ENCODE results near the gene PDZRN4.

The PDZRN4 gene

GRCh38 chr12:41419131-41419893 lies 231.2 kb downstream of the PDZRN4 start:
- no peak overlapping the region for H3K27ac Mint-ChIP-seq
- no peaks in the 10 kb centered on the region for H3K9me3 Mint-ChIP-seq
- H3K4me1 Mint-ChIP-seq (ENCODE audit: low read depth), result no peaks in the 10 kb centered on the region
- no peak overlapping the region for H3K4me3 Mint-ChIP-seq
- H3K27me3 Mint-ChIP-seq, result no peaks in the 10 kb centered on the region
- no peaks in the 10 kb centered on the region for H3K36me3 Mint-ChIP-seq (ENCODE audit: low read depth)

- H3K36me3 Mint-ChIP-seq (ENCODE audit: low read depth), result no peaks in the 10 kb centered on the region
- H3K4me3 Mint-ChIP-seq, result no peak overlapping the region
- no peaks in the 10 kb centered on the region for H3K9me3 Mint-ChIP-seq
- H3K27ac Mint-ChIP-seq, result no peak overlapping the region
- H3K4me1 Mint-ChIP-seq (ENCODE audit: low read depth), result no peaks in the 10 kb centered on the region
- H3K27me3 Mint-ChIP-seq, result no peaks in the 10 kb centered on the region
Observed at GRCh38 chr12:41424651-41425050, 236.5 kb downstream of the PDZRN4 start.

GRCh38 chr12:41433460-41433859 lies 245.3 kb downstream of the PDZRN4 start:
- Mint-ChIP-seq H3K27ac (no peak overlapping the region), H3K36me3 (ENCODE audit: low read depth) (no peaks in the 10 kb centered on the region), H3K9me3 (no peaks in the 10 kb centered on the region), H3K4me3 (no peak overlapping the region), H3K27me3 (no peaks in the 10 kb centered on the region), H3K4me1 (ENCODE audit: low read depth) (no peaks in the 10 kb centered on the region)

- H3K9me3 Mint-ChIP-seq, result no peaks in the 10 kb centered on the region
- no peak overlapping the region for H3K4me3 Mint-ChIP-seq
- no peaks in the 10 kb centered on the region for H3K36me3 Mint-ChIP-seq (ENCODE audit: low read depth)
- H3K27ac Mint-ChIP-seq, result no peak overlapping the region
- H3K27me3 Mint-ChIP-seq, result no peaks in the 10 kb centered on the region
- H3K4me1 Mint-ChIP-seq (ENCODE audit: low read depth), result no peaks in the 10 kb centered on the region
Observed at GRCh38 chr12:41436076-41436475, 248.0 kb downstream of the PDZRN4 start.

GRCh38 chr12:41437563-41437962 lies 249.4 kb downstream of the PDZRN4 start:
- H3K4me3 Mint-ChIP-seq, result no peak overlapping the region
- H3K9me3 Mint-ChIP-seq, result no peaks in the 10 kb centered on the region
- H3K4me1 Mint-ChIP-seq (ENCODE audit: low read depth), result no peaks in the 10 kb centered on the region
- no peaks in the 10 kb centered on the region for H3K36me3 Mint-ChIP-seq (ENCODE audit: low read depth)
- no peak overlapping the region for H3K27ac Mint-ChIP-seq
- H3K27me3 Mint-ChIP-seq, result no peaks in the 10 kb centered on the region

- Mint-ChIP-seq H3K9me3 (no peaks in the 10 kb centered on the region), H3K27ac (no peak overlapping the region), H3K4me3 (no peak overlapping the region), H3K36me3 (ENCODE audit: low read depth) (no peaks in the 10 kb centered on the region), H3K4me1 (ENCODE audit: low read depth) (no peaks in the 10 kb centered on the region), H3K27me3 (no peaks in the 10 kb centered on the region)
Observed at GRCh38 chr12:41438854-41439541, 250.9 kb downstream of the PDZRN4 start.

- Mint-ChIP-seq H3K27me3 (no peaks in the 10 kb centered on the region), H3K4me3 (no peak overlapping the region), H3K9me3 (no peaks in the 10 kb centered on the region), H3K4me1 (ENCODE audit: low read depth) (no peaks in the 10 kb centered on the region), H3K27ac (no peak overlapping the region), H3K36me3 (ENCODE audit: low read depth) (no peaks in the 10 kb centered on the region)
Observed at GRCh38 chr12:41439801-41440200, 251.7 kb downstream of the PDZRN4 start.

GRCh38 chr12:41441180-41441579 lies 253.1 kb downstream of the PDZRN4 start:
- Mint-ChIP-seq H3K4me3 (no peak overlapping the region), H3K27me3 (no peaks in the 10 kb centered on the region), H3K27ac (no peak overlapping the region), H3K9me3 (no peaks in the 10 kb centered on the region), H3K36me3 (ENCODE audit: low read depth) (no peaks in the 10 kb centered on the region), H3K4me1 (ENCODE audit: low read depth) (no peaks in the 10 kb centered on the region)

- Mint-ChIP-seq H3K36me3 (ENCODE audit: low read depth) (no peaks in the 10 kb centered on the region), H3K4me3 (no peak overlapping the region), H3K4me1 (ENCODE audit: low read depth) (no peaks in the 10 kb centered on the region), H3K9me3 (no peaks in the 10 kb centered on the region), H3K27ac (no peak overlapping the region), H3K27me3 (no peaks in the 10 kb centered on the region)
Observed at GRCh38 chr12:41442896-41443295, 254.8 kb downstream of the PDZRN4 start.

GRCh38 chr12:41443690-41444089 lies 255.6 kb downstream of the PDZRN4 start:
- Mint-ChIP-seq H3K4me3 (no peak overlapping the region), H3K36me3 (ENCODE audit: low read depth) (no peaks in the 10 kb centered on the region), H3K4me1 (ENCODE audit: low read depth) (no peaks in the 10 kb centered on the region), H3K27ac (no peak overlapping the region), H3K9me3 (no peaks in the 10 kb centered on the region), H3K27me3 (no peaks in the 10 kb centered on the region)

- Mint-ChIP-seq H3K4me1 (ENCODE audit: low read depth) (no peaks in the 10 kb centered on the region), H3K9me3 (no peaks in the 10 kb centered on the region), H3K4me3 (no peak overlapping the region), H3K27me3 (no peaks in the 10 kb centered on the region), H3K27ac (no peak overlapping the region), H3K36me3 (ENCODE audit: low read depth) (no peaks in the 10 kb centered on the region)
Observed at GRCh38 chr12:41452838-41453407, 264.8 kb downstream of the PDZRN4 start.

GRCh38 chr12:41453409-41453808 lies 265.3 kb downstream of the PDZRN4 start:
- Mint-ChIP-seq H3K27me3 (no peaks in the 10 kb centered on the region), H3K4me1 (ENCODE audit: low read depth) (no peaks in the 10 kb centered on the region), H3K27ac (no peak overlapping the region), H3K4me3 (no peak overlapping the region), H3K36me3 (ENCODE audit: low read depth) (no peaks in the 10 kb centered on the region), H3K9me3 (no peaks in the 10 kb centered on the region)

GRCh38 chr12:41459111-41459905 lies 271.2 kb downstream of the PDZRN4 start:
- Mint-ChIP-seq H3K27me3 (peaks cover 3% of the 10 kb centered on the region), H3K4me3 (no peak overlapping the region), H3K36me3 (ENCODE audit: low read depth) (no peaks in the 10 kb centered on the region), H3K9me3 (no peaks in the 10 kb centered on the region), H3K27ac (no peak overlapping the region), H3K4me1 (ENCODE audit: low read depth) (no peaks in the 10 kb centered on the region)

GRCh38 chr12:41459906-41460214 lies 271.7 kb downstream of the PDZRN4 start:
- no peaks in the 10 kb centered on the region for H3K4me1 Mint-ChIP-seq (ENCODE audit: low read depth)
- no peak overlapping the region for H3K4me3 Mint-ChIP-seq
- no peak overlapping the region for H3K27ac Mint-ChIP-seq
- H3K9me3 Mint-ChIP-seq, result no peaks in the 10 kb centered on the region
- H3K27me3 Mint-ChIP-seq, result peaks cover 3% of the 10 kb centered on the region
- H3K36me3 Mint-ChIP-seq (ENCODE audit: low read depth), result no peaks in the 10 kb centered on the region

- Mint-ChIP-seq H3K9me3 (no peaks in the 10 kb centered on the region), H3K4me1 (ENCODE audit: low read depth) (no peaks in the 10 kb centered on the region), H3K36me3 (ENCODE audit: low read depth) (no peaks in the 10 kb centered on the region), H3K27me3 (peaks cover 3% of the 10 kb centered on the region), H3K4me3 (no peak overlapping the region), H3K27ac (no peak overlapping the region)
Observed at GRCh38 chr12:41460906-41461305, 272.8 kb downstream of the PDZRN4 start.

All from stimulated activated naive CD8-positive, alpha-beta T cell treated with anti-CD3 and anti-CD28 coated beads, Interleukin-15, Interleukin-2, amounts not matched to agents 100 ng/mL and 50 ng/mL, for 24 hours (primary cell).